LNCAP (cell line): ENCODE results near the gene GZMB.

Source experiments
- CTCF ChIP-seq: fragments of 450-650 bp; IDR thresholded peaks from 2 replicates; pipeline ENCODE4 v1.5.1; 2017; ENCODE audit warnings: mild to moderate bottlenecking

GZMB gene

GRCh38 chr14:24634158-24634557, at the start of gene GZMB:
Gene GZMB, minus strand, starts transcription at chr14:24634190. Its CDS starts 30 bp downstream, at chr14:24634160.
- TF ChIP-seq CTCF, result no peak

GRCh38 chr14:24681056-24681455, 47.1 kb upstream of the GZMB start:
- TF ChIP-seq CTCF, result no peak

DNA sequence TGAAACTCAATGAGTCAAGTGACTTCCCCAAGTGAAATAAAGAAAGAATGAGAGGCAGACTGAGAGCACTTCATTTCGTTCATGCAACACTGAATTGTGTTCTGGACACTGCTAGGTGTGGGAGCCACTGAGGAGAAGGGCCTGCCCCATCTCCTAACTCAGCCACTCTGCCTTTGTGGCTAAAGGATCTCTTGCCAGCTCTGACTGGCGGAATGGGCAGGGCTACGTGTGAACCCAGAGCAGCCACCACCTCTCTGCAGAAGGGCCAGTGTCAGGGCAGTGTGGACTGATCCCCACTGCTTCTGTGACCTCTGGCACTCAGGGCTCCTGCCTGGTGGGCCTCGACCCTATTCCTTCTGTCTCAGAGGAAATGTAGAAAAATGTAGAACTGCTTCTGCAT, 46.5 kb upstream of the GZMB start:
- TF ChIP-seq CTCF, result no peak

DNA sequence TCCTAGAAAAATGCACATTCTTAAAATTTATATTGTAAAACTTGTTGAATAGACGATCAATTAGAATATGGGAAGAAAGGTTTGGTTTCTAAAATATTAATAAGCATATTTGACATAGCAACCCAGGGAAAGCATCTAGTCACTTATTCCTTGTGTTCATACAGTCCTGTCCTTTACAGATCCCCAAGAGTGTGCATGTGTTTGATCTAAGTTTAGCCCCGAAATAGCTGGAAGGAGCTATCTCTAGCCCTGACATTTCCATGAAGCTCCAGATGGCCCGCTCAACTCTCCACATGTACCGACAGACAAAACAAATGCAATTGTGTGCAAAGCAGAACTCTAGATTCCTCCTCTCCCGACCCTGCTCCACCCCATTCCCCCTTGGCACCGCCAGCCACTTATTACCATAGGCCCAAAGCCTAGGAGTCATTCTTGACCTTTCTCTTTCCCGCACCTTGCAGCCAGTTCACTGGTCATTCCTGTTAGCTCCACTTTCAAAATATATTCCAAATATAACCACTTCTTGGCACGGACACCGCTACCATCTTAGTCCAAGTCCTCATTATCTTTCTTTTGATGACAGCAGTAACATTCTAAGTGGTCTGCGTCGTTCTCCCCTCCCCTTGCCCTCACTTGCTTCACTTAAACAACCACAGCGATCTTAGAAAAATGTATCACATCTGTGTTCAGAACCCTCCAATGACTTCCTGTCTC, 45.4 kb upstream of the GZMB start:
- TF ChIP-seq CTCF, result peak; percentile 21; the same call in 1 of the 2 replicates

DNA sequence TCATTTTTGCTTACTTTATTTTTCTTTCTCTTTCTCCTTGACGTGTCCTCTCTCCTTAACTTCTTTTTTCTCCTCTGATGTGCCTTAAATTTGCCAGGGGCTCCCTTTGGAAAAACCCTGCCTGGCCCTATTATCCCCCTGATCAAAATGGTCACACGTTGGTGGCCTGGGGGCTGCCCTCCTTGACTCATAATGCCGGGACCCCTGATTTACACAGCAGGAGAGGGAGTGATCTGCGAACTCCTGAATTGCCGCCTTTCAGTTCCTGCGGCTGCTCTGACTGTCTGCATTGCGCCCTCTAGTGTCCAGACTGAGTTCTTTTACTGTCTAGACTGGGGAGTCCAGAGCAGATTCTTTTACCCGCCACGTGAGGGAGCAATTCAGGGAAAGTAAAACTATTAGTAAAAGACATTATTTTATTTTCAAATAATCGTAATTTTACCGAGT, 44.8 kb upstream of the GZMB start:
- peak; percentile 99 for TF ChIP-seq CTCF

DNA sequence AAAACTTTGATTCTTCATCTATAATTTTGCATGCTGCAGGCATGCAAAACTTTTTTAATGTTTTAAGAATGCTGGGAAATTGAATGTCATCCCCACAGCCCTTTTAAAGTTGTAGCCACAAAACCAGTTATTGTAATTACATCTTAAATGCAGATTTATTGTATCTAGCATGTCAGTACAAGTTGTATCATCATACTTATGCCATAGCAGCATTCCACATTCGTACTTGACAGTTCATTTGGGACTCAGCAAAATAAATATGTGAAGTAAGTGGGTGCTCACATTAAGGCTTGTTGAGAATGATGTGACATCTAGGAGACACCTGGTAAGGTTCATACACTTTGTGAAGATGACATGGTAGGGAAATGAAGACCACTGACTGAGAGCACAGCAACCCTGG, 44.0 kb upstream of the GZMB start:
- no peak for TF ChIP-seq CTCF

- TF ChIP-seq CTCF, result no peak
These were observed 40.4 kb upstream of the GZMB start for GRCh38 chr14:24674204-24674970.
